K562 (cell line): Measurements from ENCODE around the gene LAPTM4A. TPM values are rescaled to one million over a fixed set of nuclear protein-coding genes. Genes with fewer than 3 reads are reported as not detected.

Experiments used
- ARID3B ChIP-seq: fragments of 250-450 bp; sonication (Bioruptor Pico); IDR thresholded peaks from 2 replicates; pipeline ENCODE4 v1.4.0; 2020; ENCODE audit warnings: borderline replicate concordance
- CHD7 ChIP-seq: fragments of 200-600 bp; sonication (generic); IDR thresholded peaks from one replicate; pipeline ENCODE4 v1.6.1; 2012; ENCODE audit warnings: mild to moderate bottlenecking, low read depth, low read length, inconsistent platforms
- DIDO1 ChIP-seq: fragments of 450-650 bp; IDR thresholded peaks from 2 replicates; pipeline ENCODE4 v1.6.1; 2016; ENCODE audit warnings: low read depth, missing biosample characterization, missing genetic modification characterization
- HDAC1 ChIP-seq, 2 experiments: fragments of 450-650 bp; IDR thresholded peaks; 2 replicates each; pipeline ENCODE4 v1.6.1; 2016 to 2017; ENCODE audit warnings: inconsistent platforms in 1 of 2, mild to moderate bottlenecking in 1 of 2, moderate library complexity in 1 of 2
- LEF1 ChIP-seq: fragments of 450-650 bp; IDR thresholded peaks from 2 replicates; pipeline ENCODE4 v1.6.1; 2016; ENCODE audit warnings: mild to moderate bottlenecking
- PBX2 ChIP-seq, 2 experiments: IDR thresholded peaks in 1 of 2; conservative IDR thresholded peaks in 1 of 2; 2 replicates each; pipeline ENCODE4 v1.6.1; 2016; ENCODE audit warnings: low read depth in 2 of 2, mild to moderate bottlenecking in 1 of 2, missing compliant biosample characterization in 1 of 2, missing genetic modification characterization in 1 of 2, moderate library complexity in 1 of 2
- ZBTB26 ChIP-seq: fragments of 450-650 bp; formaldehyde crosslinking; IDR thresholded peaks from 2 replicates; pipeline ENCODE4 v1.4.0; 2022; ENCODE audit warnings: missing genetic modification characterization
- ZFX ChIP-seq: sonication (generic); formaldehyde crosslinking; IDR thresholded peaks from 2 replicates; pipeline ENCODE4 v1.8.0; 2022; ENCODE audit warnings: mild to moderate bottlenecking, missing genetic modification reagents, moderate library complexity
- ZNF133 ChIP-seq: fragments of 250-450 bp; sonication (Bioruptor Pico); IDR thresholded peaks from 2 replicates; pipeline ENCODE4 v1.4.0; 2020; ENCODE audit warnings: mild to moderate bottlenecking
- ZNF507 ChIP-seq: conservative IDR thresholded peaks from 2 replicates; pipeline ENCODE4 v1.6.1; 2017; ENCODE audit warnings: missing genetic modification characterization, missing compliant biosample characterization
- ZNF589 ChIP-seq: fragments of 200-800 bp; sonication (Bioruptor generic); IDR thresholded peaks from 2 replicates; pipeline ENCODE4 v1.6.1; 2016; ENCODE audit warnings: low read depth, missing genetic modification characterization, missing compliant biosample characterization
- polyA plus RNA-seq, 8 experiments: library from polyadenylated mRNA; depleted of rRNA in 4 of 8; stranded (reverse) in 5 of 8; unstranded in 3 of 8; fragments of >200 nt; fragmentation: Nextera tagmentation in 2 of 8; fragmentation: Illumina TruSeq in 1 of 8; extraction: Ambion mirVana in 2 of 8; extraction: Trizol in 1 of 8; gene quantifications; 2 replicates each; pipeline versions ENCODE4 v1.2.1 to v1.2.3, GENCODE V29; 2011 to 2014; ENCODE audit warnings: inconsistent platforms in 1 of 8, missing spikeins in 1 of 8
- total RNA-seq, 7 experiments: library from RNA; depleted of rRNA in 6 of 7; stranded (reverse); fragments of >200 nt in 6 of 7; fragmentation: Illumina TruSeq in 2 of 7; extraction: Trizol in 2 of 7; gene quantifications; 2 replicates each; pipeline versions ENCODE4 v1.2.1 to v1.2.3, GENCODE V29; 2011 to 2021; ENCODE audit warnings: low replicate concordance in 1 of 7

Gene LAPTM4A
- total and polyA plus RNA-seq, 9 of the 15 experiments (the other 6 are each of a cell fraction or from before 2014, with no cell fraction given), result 13.4 to 157 (median 50.1) TPM

- TF ChIP-seq CHD7, result no peak
- TF ChIP-seq ZFX (CRISPR knock-in tag), result no peak
- TF ChIP-seq LEF1, result no peak
- TF ChIP-seq ARID3B (CRISPR knock-in tag), result no peak
- TF ChIP-seq DIDO1 (tag), result no peak
- no peak for TF ChIP-seq HDAC1 (IDR thresholded peaks at IDR 0.05)
- no peak for TF ChIP-seq ZNF507
- no peak for TF ChIP-seq PBX2 (CRISPR knock-in tag; IDR thresholded peaks at IDR 0.05; ENCODE audit: low read depth)
- no peak for TF ChIP-seq PBX2 (tag; conservative IDR thresholded peaks at IDR 0.05; ENCODE audit: low read depth)
- no peak for TF ChIP-seq ZNF589 (CRISPR knock-in tag)
- no peak for TF ChIP-seq ZBTB26 (CRISPR knock-in tag)
- TF ChIP-seq ZNF133, result no peak
Measured at GRCh38 chr2:20016346-20016745, 35.1 kb downstream of the LAPTM4A start (continued).
